Epithelial cell of umbilical artery (primary cell): ENCODE results near the gene MTFR2. TPM values are rescaled to one million over a fixed set of nuclear protein-coding genes. Genes with fewer than 3 reads are reported as not detected.

Experiments
- total RNA-seq: library from RNA; depleted of rRNA; stranded (reverse); fragments of >200 nt; gene quantifications from 2 replicates; pipeline ENCODE4 v1.2.3, GENCODE V29; 2014

Gene MTFR2
- total RNA-seq, result 3.6 and 4.1 TPM in 2 replicates

GRCh38 chr6:136249811-136250685 is at the start of gene MTFR2:
Gene MTFR2 (minus strand): TSS chr6:136250311. CDS start chr6:136249099, 1,212 bp downstream.

GRCh38 chr6:136289579-136290409 is 39.7 kb upstream of the MTFR2 start, which contains the start of gene BCLAF1:
Gene BCLAF1 (minus strand): TSS chr6:136289846. CDS start chr6:136279866, 9,980 bp downstream.

Other genes starting within 250 kb of the MTFR2 start
- 101 and 106 TPM in 2 replicates for gene BCLAF1, start 39.5 kb upstream of the MTFR2 start, total RNA-seq